SK-N-DZ (cell line): ENCODE measurements around the gene RIOK3.
"Not testable (repeated sequence)": the region's sequence is repeated elsewhere in the genome, so short reads cannot be mapped to it uniquely, and the experiment has no call there.

ENCODE experiments used
- DNase-seq: peaks from one replicate; pipeline ENCODE4 v3.0.0-alpha.2; 2015; ENCODE audit warnings: low spot score

Gene RIOK3

DNA sequence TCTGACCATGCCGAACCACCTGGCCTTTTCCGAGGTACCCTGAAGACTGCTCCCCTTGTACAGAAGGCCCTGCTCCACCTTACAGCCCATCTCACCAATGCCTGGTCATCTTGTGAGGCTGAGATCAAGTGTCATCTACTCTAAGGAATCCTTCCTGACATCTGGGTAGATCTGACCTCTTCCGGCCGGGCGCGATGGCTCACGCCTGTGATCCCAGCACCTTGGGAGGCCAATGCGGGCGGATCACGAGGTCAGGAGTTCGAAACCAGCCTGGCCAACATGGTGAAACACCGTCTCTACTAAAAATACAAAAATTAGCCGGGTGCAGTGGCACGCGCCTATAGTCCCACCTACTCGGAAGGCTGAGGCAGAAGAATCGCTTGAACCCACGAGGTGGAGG, 2.1 kb upstream of the RIOK3 start:
- DNase-seq: no peak

DNA sequence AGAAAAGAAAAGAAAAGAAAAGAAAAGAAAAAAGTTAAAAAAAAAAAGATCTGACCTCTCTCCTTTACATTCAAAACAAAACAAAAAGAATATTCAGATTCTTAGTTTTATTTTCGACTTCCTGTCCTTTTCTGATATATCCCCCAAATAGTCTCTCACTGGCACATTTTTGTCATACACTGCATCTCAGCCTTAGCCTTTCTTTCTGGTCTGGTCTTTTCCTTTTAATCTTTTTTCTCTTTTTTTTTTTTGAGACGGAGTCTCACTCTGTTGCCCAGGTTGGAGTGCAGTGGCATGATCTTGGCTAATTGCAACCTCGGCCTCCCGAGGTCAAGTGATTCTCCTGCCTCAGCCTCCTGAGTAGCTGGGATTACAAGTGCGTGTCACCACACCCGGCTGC, 1.6 kb upstream of the RIOK3 start:
- DNase-seq: no peak

DNA sequence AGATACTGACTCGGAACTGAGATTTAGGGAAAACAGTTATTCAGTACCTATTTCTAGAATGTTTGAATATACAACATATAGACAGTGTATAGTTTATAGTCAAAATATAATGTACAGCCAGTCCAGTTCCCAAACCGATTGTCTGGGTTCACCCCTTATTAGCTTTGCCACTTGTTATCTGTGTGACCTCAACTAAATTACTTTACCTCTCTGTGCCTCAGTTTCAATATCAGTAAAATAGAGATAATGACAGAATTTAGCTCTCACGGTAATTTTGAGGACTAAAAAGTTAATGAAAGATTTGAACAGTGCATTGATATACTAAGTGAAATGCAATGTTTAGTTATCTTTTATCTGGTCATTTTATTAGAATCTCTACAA, 750 bp upstream of the RIOK3 start:
- no peak for DNase-seq

DNA sequence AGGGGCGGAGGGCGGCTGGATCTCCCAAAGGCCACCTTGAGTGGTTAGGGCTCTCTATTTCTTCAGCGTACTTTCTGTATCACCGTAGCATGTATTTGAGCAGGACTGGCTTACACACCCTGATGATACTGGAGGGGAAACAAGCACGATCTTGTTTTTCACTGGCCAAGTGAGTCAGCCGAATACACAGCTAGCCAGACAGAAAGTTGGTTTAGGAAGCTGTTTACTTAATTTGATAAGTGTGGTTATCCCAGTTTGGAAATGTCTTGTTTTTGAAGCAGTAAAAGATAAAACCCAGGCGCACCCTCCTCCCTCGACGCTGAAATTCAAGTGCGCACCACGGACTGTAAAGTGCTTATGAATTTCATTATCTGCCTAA, 582 bp downstream of the RIOK3 start:
- DNase-seq: no peak

DNA sequence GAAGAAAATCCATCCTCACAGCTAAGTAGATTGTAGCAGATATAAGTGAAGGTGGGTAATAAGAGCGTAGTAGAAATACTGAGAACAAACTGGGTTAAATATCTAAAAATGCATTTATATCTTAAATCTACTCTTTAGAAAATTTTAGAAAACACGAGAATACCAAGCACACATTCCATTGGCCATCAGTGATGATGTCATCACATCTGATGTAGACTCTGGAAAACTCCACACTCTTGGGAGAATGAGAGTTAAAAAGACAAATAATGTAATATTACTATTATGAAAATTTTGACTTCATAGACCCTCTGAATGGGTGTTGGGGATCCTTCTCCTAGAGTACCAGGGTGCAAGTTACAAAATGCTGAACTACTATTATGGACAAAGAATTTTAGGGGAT, 3.7 kb downstream of the RIOK3 start:
- DNase-seq: no peak

DNA sequence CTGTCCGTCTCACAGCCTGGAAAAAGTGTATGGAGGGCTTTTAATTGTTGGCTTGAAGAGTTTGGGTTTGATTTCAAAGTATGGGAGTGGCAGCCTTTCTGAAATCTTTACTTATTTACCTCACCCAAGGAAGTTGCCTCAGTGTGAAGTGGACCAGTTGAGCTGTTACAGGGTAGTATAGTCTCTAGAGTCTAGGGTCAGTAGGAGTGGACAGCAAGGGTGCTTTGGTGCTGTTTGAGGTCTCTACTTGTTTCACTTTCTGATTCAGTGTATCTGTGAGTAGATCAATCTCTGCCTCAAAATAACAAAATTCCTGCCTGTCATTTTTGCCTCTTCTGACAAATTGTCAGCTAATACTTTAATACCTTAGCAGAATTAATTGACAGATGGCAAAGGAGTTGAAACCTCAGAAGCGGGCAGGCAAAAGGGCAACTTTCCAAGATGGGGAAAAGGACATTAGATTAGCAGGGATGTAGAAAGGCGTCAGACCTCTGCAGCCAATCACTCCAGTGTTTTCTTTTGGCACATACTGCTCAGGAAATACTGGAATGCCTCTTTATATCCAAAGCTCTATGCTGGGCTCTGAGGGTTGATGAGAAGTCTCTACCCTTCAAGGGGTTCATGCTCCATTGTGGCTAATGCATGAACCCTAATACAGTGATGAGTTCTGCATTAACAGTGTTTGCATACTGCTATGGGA, 5.9 kb downstream of the RIOK3 start:
- DNase-seq: no peak

DNA sequence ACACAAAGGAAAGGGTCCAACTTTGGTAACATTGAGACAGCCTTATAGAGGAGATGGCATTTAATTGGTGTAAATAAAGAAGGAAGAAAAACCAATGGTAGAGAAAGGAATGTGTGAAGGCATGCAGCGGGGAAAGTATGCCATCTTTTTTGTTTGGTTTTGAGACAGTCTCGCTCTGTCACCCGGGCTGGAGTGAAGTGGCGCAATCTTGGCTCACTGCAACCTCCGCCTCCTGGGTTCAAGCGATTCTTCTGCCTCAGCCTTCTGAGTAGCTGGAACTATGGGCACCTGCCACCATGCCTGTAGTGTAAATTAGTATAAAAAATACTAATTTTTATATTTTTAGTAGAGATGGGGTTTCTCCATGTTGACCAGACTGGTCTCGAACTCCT, 6.4 kb downstream of the RIOK3 start:
- DNase-seq: no peak

DNA sequence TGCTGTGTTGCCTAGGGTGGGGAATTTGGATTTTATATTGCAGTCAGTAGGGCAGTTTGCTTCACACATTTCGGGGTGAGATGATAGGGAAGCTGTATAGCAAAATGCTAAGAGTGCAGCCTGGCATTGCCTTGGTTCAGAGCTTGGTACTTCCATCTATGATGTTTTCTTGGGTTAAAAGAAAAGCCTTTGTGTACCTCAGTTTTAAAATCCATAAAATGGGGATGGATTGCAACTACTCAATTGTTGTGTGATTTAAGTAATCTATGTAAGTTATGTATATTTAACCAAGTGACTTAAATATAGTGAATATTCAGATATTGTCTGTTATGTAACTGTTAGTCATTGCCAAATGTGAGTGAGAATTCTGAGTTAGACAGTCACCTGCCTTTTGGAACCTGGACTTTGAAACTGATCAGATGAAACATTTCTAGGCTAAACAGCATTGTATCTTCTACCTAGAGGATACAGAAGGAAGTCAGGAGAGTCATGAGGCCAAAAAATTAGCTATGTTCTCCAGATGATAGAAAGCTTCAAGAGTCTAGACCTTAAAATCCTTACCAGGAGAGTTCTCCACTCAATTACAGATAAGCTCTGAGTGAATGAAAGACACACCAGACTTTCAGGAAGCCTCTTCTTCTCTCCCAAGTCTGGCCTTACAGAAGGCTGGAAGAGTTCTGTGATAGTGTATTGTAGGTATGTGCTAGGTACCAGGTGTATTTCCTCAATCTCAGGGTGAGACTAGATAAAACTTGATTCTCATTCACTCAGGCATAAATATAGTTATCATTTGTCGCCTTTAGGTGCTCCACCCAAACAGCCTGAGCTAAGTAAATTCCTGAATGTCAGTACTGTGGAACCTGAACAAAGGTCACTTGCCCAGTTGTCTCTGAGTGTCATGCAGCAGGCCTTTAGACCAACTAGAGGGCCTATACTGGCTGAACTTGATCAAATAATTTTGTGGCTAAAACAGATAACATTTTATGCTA, 7.5 kb downstream of the RIOK3 start:
- DNase-seq: no peak

DNA sequence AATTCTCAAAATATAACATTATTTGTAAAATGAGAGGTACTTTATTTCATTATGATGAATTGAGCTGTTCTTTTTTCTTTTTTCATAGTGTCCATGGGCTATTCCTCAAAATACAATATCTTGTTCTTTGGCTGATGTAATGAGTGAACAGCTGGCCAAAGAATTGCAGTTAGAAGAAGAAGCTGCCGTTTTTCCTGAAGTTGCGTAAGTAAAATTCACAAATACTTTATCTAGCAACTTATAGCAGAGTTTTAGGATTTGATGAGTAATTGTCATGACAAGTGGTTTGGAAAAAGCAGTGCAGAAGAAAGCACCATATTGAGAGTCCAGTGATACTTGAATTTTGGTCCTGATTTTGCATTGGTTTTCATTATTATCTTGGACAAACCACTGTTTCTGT, 9.8 kb downstream of the RIOK3 start:
- no peak for DNase-seq

DNA sequence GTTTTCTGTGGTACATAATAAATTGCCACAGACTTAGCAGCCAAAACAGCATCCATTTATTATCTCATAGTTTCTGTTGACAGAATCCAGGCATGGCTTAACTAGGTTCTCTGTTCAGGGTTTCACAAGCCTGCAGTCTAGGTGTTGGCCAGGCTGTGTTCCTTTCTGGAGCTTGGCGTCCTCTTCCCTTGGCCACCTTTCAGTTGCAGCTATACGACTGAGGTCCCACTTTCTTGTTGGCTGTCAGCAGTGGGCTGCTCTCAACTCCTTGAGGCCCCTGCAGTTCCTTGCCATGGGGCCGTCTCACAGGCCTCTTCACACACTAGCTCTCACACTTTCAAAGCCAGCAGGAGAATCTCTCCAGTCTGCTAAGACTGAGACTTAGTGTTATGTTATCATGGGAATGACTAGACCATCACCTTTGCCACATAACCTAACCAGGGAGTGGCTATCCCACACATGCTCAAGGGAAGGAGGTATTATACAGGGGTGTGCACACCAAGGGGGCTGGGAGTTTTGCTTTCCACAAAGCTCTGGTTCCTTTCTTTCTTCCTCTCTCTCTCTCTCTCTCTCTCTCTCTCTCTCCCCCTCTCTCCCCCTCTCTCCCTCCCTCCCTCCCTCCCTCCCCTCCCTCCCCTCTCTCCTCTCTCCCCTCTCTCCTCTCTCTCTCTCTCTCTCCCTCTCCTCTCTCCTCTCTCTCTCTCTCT, 15.8 kb downstream of the RIOK3 start:
- no peak for DNase-seq

DNA sequence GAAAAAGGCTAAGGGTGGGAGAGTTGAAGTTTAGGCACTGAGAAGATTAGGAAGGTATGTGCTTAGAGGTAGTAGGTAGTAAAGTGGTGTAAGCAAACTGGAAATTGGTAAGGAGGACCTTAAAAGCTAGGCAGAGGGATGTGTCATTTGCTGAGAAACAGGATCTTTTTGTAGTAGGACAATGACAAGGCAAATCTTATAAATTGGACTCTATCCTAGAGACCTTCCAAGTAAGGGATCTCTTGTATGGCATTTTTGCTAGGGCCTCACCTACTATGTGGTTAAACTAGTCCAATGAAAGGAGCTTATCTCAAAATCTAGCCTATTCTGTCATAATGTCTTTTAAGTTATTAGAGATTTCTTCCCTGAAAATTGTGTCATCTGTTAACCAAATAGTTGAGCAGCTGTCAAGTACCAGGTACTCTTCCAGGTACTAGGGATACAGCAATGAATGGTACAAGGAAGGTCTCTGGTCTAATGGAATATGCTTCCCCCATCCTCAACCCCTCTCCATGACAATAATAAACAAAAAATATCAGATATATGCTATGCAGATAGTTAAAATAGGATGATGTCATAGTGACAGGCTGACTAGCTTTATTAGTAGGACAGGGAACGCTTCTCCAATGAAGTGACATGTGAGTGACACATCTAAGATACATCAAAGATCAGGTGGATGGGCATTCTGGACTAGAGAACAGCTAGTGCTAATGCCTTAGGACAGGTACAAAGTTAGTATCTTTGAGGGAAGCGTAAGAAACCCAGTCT, 17.7 kb downstream of the RIOK3 start:
- DNase-seq: no peak

DNA sequence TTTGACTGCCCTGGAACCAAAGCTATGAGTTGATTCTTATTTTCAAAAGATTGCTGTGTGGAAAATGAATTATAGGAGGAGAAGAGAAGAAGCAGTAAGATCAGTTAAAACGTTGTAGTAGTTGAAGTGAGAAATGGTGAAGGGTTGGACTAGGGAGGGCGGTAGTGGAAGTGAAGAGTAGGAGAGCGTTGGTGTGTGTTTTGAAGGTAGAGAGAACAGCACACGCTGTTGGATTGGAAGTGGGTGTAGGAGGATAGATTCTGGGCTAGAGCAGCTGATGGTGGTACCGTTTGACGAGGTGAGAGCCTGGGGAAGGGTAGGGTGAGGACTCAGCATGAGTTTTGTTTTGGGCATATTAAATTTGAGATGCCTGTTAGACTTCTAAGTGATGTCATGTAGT, 18.4 kb downstream of the RIOK3 start:
- DNase-seq: no peak

DNA sequence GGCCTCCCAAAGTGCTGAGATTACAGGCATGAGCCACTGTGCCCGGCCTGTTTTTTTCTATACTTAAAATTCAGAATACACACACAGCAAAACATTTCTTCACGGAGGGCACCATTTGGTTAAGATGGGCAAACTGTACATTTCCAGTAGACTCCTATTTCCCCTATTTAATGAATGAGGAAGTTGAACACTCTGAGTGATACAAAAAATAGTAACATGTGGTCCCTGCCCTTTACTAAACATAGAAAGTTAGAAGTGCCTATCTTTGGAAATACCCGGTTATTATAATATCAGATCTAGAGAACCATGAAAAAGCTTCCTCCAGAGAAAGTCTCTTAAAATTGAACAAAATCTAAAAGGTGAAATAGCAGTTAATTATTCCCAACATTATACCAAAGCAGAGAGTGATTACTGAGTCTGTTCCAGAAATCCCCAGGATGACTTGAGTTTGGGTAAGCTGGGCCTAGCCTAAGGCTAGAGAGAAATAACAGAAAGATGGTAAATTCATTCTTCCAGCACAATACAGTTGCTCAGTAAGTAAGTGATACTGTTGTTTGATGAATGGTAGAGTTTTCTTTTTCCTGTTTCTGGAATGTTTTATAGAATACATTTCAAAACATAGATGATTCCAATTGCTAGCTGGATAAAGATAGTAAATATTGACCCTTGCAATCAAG, 26.9 kb downstream of the RIOK3 start:
- no peak for DNase-seq

DNA sequence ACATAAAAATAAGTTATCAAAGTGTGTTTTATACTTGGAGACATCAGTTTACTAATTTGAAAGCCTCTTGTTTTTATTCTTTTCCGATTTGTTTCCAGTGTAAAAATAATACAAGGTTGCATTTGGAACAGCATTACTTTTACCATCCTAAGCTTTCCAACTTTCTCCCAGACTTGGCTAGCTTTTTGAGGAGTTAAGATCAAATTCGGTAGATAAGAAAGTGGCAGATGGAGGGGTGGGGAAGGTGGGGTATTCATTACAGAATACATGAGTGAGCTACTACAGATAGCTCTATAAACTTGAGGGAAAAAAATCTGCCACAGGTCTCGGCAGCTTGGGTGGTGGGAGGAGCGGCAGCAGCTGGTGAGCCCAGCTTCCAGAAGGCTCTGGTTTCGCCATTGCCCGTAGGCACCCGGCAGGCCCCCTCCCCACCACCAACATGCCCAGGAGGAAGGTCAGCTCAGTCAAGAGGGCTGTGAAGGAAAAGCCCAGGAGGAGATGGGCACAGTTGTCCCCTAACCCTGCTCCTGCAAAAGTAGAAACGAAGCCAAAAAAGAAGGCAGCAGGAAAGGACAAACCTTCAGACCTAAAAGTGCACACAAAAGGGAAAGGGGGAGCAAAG, 31.6 kb downstream of the RIOK3 start:
- no peak for DNase-seq

DNA sequence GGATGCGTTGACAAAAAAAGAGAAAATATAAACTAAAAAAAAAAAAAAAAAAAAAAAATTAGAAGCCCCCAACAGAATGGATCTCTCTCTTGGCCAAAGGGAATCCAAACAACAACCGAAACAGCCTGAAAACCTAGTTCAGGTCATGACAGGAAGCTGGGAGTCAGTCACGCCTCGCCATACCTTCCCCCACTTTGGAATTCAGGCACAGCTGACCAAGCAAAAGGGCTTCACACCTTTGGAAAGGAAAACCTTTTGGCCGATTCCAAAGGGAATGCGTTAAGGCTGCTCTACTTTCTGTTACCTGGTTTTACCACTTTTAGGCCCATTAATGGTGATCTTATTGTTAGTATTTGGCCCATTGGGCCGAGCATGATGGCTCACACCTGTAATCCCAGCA, 32.3 kb downstream of the RIOK3 start:
- no peak for DNase-seq

DNA sequence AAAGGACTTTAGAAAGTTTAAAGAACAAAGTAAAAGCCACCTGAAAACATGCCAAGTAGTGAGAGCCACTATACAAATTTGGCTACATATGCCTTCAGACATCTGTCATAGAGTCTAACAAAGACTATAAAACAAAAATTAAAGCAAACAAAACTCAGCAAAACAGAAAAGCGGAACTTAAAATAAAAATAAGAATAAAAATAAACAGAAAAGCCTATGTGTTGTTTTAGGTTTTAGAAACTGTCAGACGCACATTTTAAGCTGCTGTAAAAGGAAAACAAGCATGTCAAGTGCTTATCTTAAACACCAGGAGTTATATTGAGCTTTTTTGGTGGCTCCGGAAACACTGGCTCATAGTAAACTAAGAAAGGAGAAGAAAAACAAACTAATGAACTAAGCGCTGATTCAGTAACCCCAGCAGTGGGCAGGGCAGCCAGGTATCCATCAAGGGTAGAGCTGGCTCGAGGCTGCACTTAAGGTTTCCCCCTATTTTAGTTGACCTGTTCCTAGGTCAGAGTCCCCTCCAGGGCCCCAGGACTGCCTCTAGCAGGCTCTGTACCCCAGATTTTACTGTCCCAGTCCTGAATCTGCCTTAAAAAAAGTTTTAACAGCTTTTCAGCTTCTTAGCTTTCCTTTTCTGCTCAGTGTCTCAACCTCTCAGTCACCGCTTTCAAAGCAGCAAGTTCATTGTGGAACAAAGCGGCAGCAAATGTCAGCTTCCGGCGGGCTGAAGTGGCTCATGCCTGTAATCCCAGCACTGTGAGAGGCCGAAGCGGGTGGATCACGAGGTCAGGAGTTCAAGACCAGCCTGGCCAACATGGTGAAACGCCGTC, 34.9 kb downstream of the RIOK3 start:
- DNase-seq: no peak

DNA sequence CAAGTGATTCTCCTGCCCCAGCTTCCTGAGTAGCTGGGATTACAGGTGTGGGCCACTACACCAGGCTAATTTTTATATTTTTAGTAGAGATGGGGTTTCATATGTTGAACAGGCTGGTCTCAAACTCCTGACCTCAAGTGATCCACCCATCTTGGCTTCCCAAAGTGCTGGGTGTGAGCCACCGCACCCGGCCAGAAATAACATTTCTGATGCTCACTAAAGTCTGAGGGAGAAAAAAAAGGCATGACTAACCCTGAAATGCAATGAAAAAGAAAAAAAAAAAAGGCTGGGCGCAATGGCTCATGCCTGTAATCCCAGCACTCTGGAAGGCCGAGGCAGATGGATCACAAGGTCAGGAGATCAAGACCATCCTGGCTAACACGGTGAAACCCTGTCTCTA, 36.5 kb downstream of the RIOK3 start:
- not testable (repeated sequence) for DNase-seq

DNA sequence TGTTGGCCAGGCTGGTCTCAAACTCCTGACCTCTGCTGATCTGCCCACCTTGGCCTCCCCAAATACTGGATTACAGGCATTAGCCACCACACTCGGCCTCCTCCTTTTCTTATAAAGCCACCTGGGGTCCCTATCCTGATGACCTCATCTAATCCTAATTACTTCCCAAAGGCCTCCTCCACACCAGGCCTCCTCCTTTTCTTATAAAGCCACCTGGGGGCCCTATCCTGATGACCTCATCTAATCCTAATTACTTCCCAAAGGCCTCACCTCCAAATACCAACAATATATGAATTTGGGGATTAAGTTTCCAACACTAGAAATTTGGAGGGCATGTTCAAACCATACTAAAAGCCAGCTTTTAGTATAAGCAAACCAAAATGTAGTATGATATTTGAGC, 40.6 kb downstream of the RIOK3 start:
- no peak for DNase-seq

DNA sequence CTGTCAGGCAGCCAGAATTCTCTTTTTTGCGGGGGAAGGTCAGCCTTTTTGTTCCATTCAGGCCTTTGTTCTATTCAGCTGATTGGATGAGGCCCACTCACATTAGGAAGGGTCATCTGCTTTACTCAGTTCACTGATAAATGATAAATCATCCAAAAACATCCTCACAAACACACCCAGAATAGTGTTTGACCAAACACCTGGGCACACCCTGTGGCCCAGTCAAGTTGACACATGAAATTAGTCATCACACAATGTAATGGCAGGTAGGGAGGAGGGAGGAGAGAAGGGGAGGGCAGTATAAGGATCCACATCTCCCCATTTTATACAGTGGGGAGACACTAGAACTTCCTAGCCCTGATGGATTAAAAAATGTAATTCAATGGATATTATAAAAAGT, 41.9 kb downstream of the RIOK3 start:
- DNase-seq: no peak
